Pulmonary artery endothelial cell (primary cell): ENCODE data around the gene ARHGAP6. TPM values are rescaled to one million over a fixed set of nuclear protein-coding genes. Genes with fewer than 3 reads are reported as not detected.
"Not testable (repeated sequence)": the region's sequence is repeated elsewhere in the genome, so short reads cannot be mapped to it uniquely, and the experiment has no call there.

Experiments
- DNase-seq: peaks from one replicate; pipeline ENCODE4 v3.0.0-alpha.2; 2011; ENCODE audit warnings: low read depth, low spot score
- total RNA-seq: library from RNA; depleted of rRNA; stranded (reverse); fragments of >200 nt; gene quantifications from 2 replicates; pipeline ENCODE4 v1.2.3, GENCODE V29; 2014

The ARHGAP6 gene
- total RNA-seq, 1 donor from 2014 or later, result 0.86 TPM

- DNase-seq, result no peak
These were observed 408.0 kb downstream of the ARHGAP6 start for GRCh38 chrX:11257711-11258110.

- DNase-seq, result no peak
These were observed 408.4 kb downstream of the ARHGAP6 start for GRCh38 chrX:11257290-11257689.

GRCh38 chrX:11254417-11255109 is 411.2 kb downstream of the ARHGAP6 start:
- no peak for DNase-seq

GRCh38 chrX:11244636-11245035 is 421.1 kb downstream of the ARHGAP6 start:
- no peak for DNase-seq

GRCh38 chrX:11242704-11243103 is 423.0 kb downstream of the ARHGAP6 start:
- no peak for DNase-seq

- DNase-seq, result no peak
These were observed 424.0 kb downstream of the ARHGAP6 start for GRCh38 chrX:11241720-11242119.

- no peak for DNase-seq
These were observed 426.5 kb downstream of the ARHGAP6 start for GRCh38 chrX:11239230-11239629.

GRCh38 chrX:11235377-11235776 is 430.3 kb downstream of the ARHGAP6 start:
- not testable (repeated sequence) for DNase-seq

- DNase-seq, result no peak
These were observed 450.4 kb downstream of the ARHGAP6 start for GRCh38 chrX:11215191-11215921.

- DNase-seq, result no peak
These were observed 451.2 kb downstream of the ARHGAP6 start for GRCh38 chrX:11214346-11215190.

- DNase-seq, result no peak
These were observed 453.0 kb downstream of the ARHGAP6 start for GRCh38 chrX:11212741-11213140.

GRCh38 chrX:11210415-11210801 is 455.3 kb downstream of the ARHGAP6 start:
- DNase-seq, result no peak

- no peak for DNase-seq
These were observed 455.8 kb downstream of the ARHGAP6 start for GRCh38 chrX:11209798-11210414.

- DNase-seq, result no peak
These were observed 459.0 kb downstream of the ARHGAP6 start for GRCh38 chrX:11206716-11207115.

- no peak for DNase-seq
These were observed 459.9 kb downstream of the ARHGAP6 start for GRCh38 chrX:11205796-11206195.

GRCh38 chrX:11197671-11198070 is 468.0 kb downstream of the ARHGAP6 start:
- DNase-seq, result no peak

GRCh38 chrX:11196476-11196875 is 469.2 kb downstream of the ARHGAP6 start:
- no peak for DNase-seq

- DNase-seq, result no peak
These were observed 472.7 kb downstream of the ARHGAP6 start for GRCh38 chrX:11193035-11193469.

- no peak for DNase-seq
These were observed 474.8 kb downstream of the ARHGAP6 start for GRCh38 chrX:11190745-11191510.

- DNase-seq, result no peak
These were observed 476.6 kb downstream of the ARHGAP6 start for GRCh38 chrX:11189097-11189496.

GRCh38 chrX:11188664-11189063 is 477.1 kb downstream of the ARHGAP6 start:
- DNase-seq, result no peak
